ENCODE data around the gene RGS18. TPM values are rescaled to one million over a fixed set of nuclear protein-coding genes. Genes with fewer than 3 reads are reported as not detected.

The RGS18 gene
- total and polyA plus RNA-seq, 2 of the 4 experiments (the other 2 are of a cell fraction): 0.09 to 0.18 TPM

GRCh38 chr1:192201303-192201702, 43.0 kb downstream of the RGS18 start:
- Histone ChIP-seq H4K5ac (ENCODE audit: low read depth, low read length) (no peak overlapping the region), H2AK9ac (replicated peaks; ENCODE audit: low read depth, low read length, poor library complexity) (no peak overlapping the region), H3K4ac (ENCODE audit: low read depth, low read length) (no peak overlapping the region), H2BK20ac (ENCODE audit: low read depth, low read length) (no peak overlapping the region), H2AFZ (replicated peaks; ENCODE audit: low read length, poor library complexity) (no peak overlapping the region), H3K14ac (replicated peaks; ENCODE audit: low read depth, low read length) (no peak overlapping the region), H3K27me3 (ENCODE audit: control insufficient read depth, insufficient read depth, low read length) (no peaks in the 10 kb centered on the region), H3K18ac (ENCODE audit: low read depth, low read length) (no peak overlapping the region), H3K79me1 (ENCODE audit: low read depth in 1 of 2, low read length in 2 of 2) (no peaks in the 10 kb centered on the region), H3K4me1 (ENCODE audit: control insufficient read depth, insufficient read depth, low read length) (no peaks in the 10 kb centered on the region), H2BK120ac (ENCODE audit: low read depth, low read length) (no peak overlapping the region), H3K27ac (ENCODE audit: insufficient read depth, low read length) (no peak overlapping the region), H3K4me3 (ENCODE audit: insufficient read depth, low read depth, low read length) (no peak overlapping the region), H4K20me1 (ENCODE audit: insufficient read depth, low read length) (no peaks in the 10 kb centered on the region), H4K8ac (ENCODE audit: low read depth in 2 of 2, low read length in 2 of 2) (no peak overlapping the region), H2BK15ac (ENCODE audit: low read depth, low read length) (no peak overlapping the region), H3K4me2 (ENCODE audit: low read depth, low read length) (no peak overlapping the region), H3K9me3 (ENCODE audit: control insufficient read depth, insufficient read depth, low read length) (peaks cover 7% of the 10 kb centered on the region), H2BK5ac (ENCODE audit: low read depth, low read length, poor library complexity, severe bottlenecking) (no peak overlapping the region), H3K23ac (ENCODE audit: low read depth, low read length) (no peak overlapping the region), H3K9me1 (ENCODE audit: insufficient read depth, low read length) (no peaks in the 10 kb centered on the region), H3K36me3 (ENCODE audit: control insufficient read depth, insufficient read depth, low read length) (no peaks in the 10 kb centered on the region), H3K9ac (ENCODE audit: low read depth, low read length) (no peak overlapping the region), H3K56ac (ENCODE audit: extremely low read depth, insufficient read depth, low read length) (no peak overlapping the region), H4K91ac (ENCODE audit: insufficient read depth, low read depth, low read length) (no peak overlapping the region), H2AK5ac (ENCODE audit: low read depth, low read length) (no peak overlapping the region)
- WGBS, 2 experiments (ENCODE audit: extremely low coverage in 2 of 2, insufficient read length in 1 of 2): no CpG with 5 or more reads among the region's 5 CpGs
- in situ Hi-C loops (cut with MboI; ENCODE audit: low sequenced_read_pairs): no loop called here
- intact Hi-C loops (cut with micrococcal nuclease): no loop called here
- ChIA-PET POLR2A (ENCODE audit: unreplicated experiment) (no interaction called here), CTCF (no interaction called here)
- ATAC-seq (ENCODE audit: low read depth): no peak
- dilution Hi-C loops (cut with HindIII; ENCODE audit: low sequenced_read_pairs, unreplicated experiment): no loop called here
- no peak for DNase-seq
- TF ChIP-seq MAZ (IDR thresholded peaks at IDR 0.05; ENCODE audit: borderline replicate concordance, low read depth, low read length) (no peak), CTCF (conservative IDR thresholded peaks at IDR 0.05; ENCODE audit: low read depth, low read length) (no peak), ELK1 (IDR thresholded peaks at IDR 0.05; ENCODE audit: borderline replicate concordance, low read depth, low read length) (no peak), RAD21 (IDR thresholded peaks at IDR 0.05; ENCODE audit: low read length) (no peak), RCOR1 (IDR thresholded peaks at IDR 0.05; ENCODE audit: insufficient replicate concordance, low read length) (no peak), CHD1 (IDR thresholded peaks at IDR 0.05; ENCODE audit: low read depth, low read length) (no peak), SMC3 (IDR thresholded peaks at IDR 0.05; ENCODE audit: low read depth, low read length) (no peak), FOS (IDR thresholded peaks at IDR 0.05; ENCODE audit: low read depth, low read length) (no peak), USF2 (IDR thresholded peaks at IDR 0.05; ENCODE audit: low read depth, low read length) (no peak), MAFK (IDR thresholded peaks at IDR 0.05; ENCODE audit: low read depth, low read length) (no peak), NFE2L2 (IDR thresholded peaks at IDR 0.05; ENCODE audit: low read depth, low read length) (no peak), CEBPB (IDR thresholded peaks at IDR 0.05; ENCODE audit: low read depth, low read length) (no peak)
- no TSS peak for BruUV-seq (replicated peaks)

All from IMR-90 (cell line).